Endodermal cell (in vitro differentiated cells): ENCODE results near the gene ACAP3. TPM values are rescaled to one million over a fixed set of nuclear protein-coding genes. Genes with fewer than 3 reads are reported as not detected.

ENCODE experiments used
- DNase-seq: peaks from one replicate; pipeline ENCODE4 v3.0.0-alpha.2; 2017
- H3K27ac ChIP-seq: 2 replicates; pipeline ENCODE4 v1.5.1; 2013; ENCODE audit warnings: mild to moderate bottlenecking, low read depth, low read length, moderate library complexity
- H3K27me3 ChIP-seq: 2 replicates; pipeline ENCODE4 v1.6.1; 2013; ENCODE audit warnings: mild to moderate bottlenecking, low read length, moderate library complexity; ENCODE audit not compliant: insufficient read depth, control insufficient read depth, poor library complexity, severe bottlenecking
- H3K36me3 ChIP-seq: 2 replicates; pipeline ENCODE4 v1.7.0; 2013; ENCODE audit warnings: mild to moderate bottlenecking, low read length, moderate library complexity; ENCODE audit not compliant: control insufficient read depth, insufficient read depth
- H3K4me1 ChIP-seq: one replicate; pipeline ENCODE4 v1.7.0; 2013; ENCODE audit warnings: low read length; ENCODE audit not compliant: control insufficient read depth, insufficient read depth
- H3K4me3 ChIP-seq: 2 replicates; pipeline ENCODE4 v1.5.1; 2013; ENCODE audit warnings: mild to moderate bottlenecking, low read length, moderate library complexity
- H3K9ac ChIP-seq: 2 replicates; pipeline ENCODE4 v1.6.1; 2013; ENCODE audit warnings: mild to moderate bottlenecking, low read length, moderate library complexity; ENCODE audit not compliant: poor library complexity, severe bottlenecking; ENCODE audit errors: extremely low read depth
- H3K9me3 ChIP-seq: 2 replicates; pipeline ENCODE4 v1.6.1; 2013; ENCODE audit warnings: mild to moderate bottlenecking, low read length, moderate library complexity; ENCODE audit not compliant: control insufficient read depth
- H3K27ac Mint-ChIP-seq: 2 replicates; pipeline ENCODE4 v1.8.0; 2020; ENCODE audit warnings: mixed read lengths
- H3K27me3 Mint-ChIP-seq: 2 replicates; pipeline ENCODE4 v1.8.0; 2021; ENCODE audit warnings: mild to moderate bottlenecking, mixed read lengths; ENCODE audit not compliant: insufficient read depth
- H3K36me3 Mint-ChIP-seq: 2 replicates; pipeline ENCODE4 v1.8.0; 2020; ENCODE audit warnings: low read depth, mixed read lengths
- H3K4me1 Mint-ChIP-seq: 2 replicates; pipeline ENCODE4 v1.8.0; 2020; ENCODE audit warnings: mixed read lengths
- H3K4me3 Mint-ChIP-seq: 2 replicates; pipeline ENCODE4 v1.8.0; 2020; ENCODE audit warnings: mild to moderate bottlenecking, moderate library complexity, mixed read lengths
- H3K9me3 Mint-ChIP-seq: 2 replicates; pipeline ENCODE4 v1.8.0; 2020; ENCODE audit warnings: mild to moderate bottlenecking, mixed read lengths
- CTCF ChIP-seq: fragments of 200-600 bp; sonication (generic); conservative IDR thresholded peaks from 2 replicates; pipeline ENCODE4 v1.5.0; 2021; ENCODE audit warnings: antibody characterized with exemption, mild to moderate bottlenecking
- WGBS, 2 experiments: methylation state at CpG; one replicate each; pipeline versions ENCODE4 v1.1.5 to v1.1.7; 2013; ENCODE audit warnings: missing lambda C conversion rate in 2 of 2, mixed read lengths in 1 of 2; ENCODE audit not compliant: insufficient coverage in 1 of 2, insufficient read length in 1 of 2; 5-methylcytosine and 5-hydroxymethylcytosine counted together
- total RNA-seq, 2 donors: library from RNA; stranded (reverse); fragmentation: NEBNext Ultra II Directional in 1 of 2; extraction: Animal tissue kit (Norgen Biotek cat#: 25700) in 1 of 2; gene quantifications; 2 replicates in 1 of 2; 3 replicates in 1 of 2; pipeline ENCODE4 v1.2.1, GENCODE V29; 2021

ACAP3 gene
- total RNA-seq, 2 donors from 2014 or later, result 36.8 to 43.5 TPM

- no peak overlapping the region for H3K27ac Mint-ChIP-seq
- H3K4me1 Mint-ChIP-seq, result no peaks in the 10 kb centered on the region
- H3K4me3 Mint-ChIP-seq, result no peak overlapping the region
- H3K9me3 Mint-ChIP-seq, result no peaks in the 10 kb centered on the region
- H3K36me3 ChIP-seq, result peaks cover 12% of the 10 kb centered on the region
- H3K9me3 ChIP-seq, result no peaks in the 10 kb centered on the region
- no peaks in the 10 kb centered on the region for H3K4me1 ChIP-seq
- no peak overlapping the region for H3K27ac ChIP-seq
- no peaks in the 10 kb centered on the region for H3K27me3 ChIP-seq
- TF ChIP-seq CTCF, result no peak
- DNase-seq, result no peak
- no peak overlapping the region for H3K9ac ChIP-seq
- 95 to 96% methylated on average over 10 to 21 of the region's 21 CpGs for WGBS, 2 experiments
- H3K27me3 Mint-ChIP-seq, result no peaks in the 10 kb centered on the region
- H3K4me3 ChIP-seq, result no peak overlapping the region
- H3K36me3 Mint-ChIP-seq, result peaks cover 18% of the 10 kb centered on the region
Measured at GRCh38 chr1:1335792-1336248, 28.1 kb upstream of the ACAP3 start.

GRCh38 chr1:1335283-1335682, 27.6 kb upstream of the ACAP3 start:
- no peak overlapping the region for H3K27ac Mint-ChIP-seq
- no peak for DNase-seq
- no peaks in the 10 kb centered on the region for H3K27me3 Mint-ChIP-seq
- no peaks in the 10 kb centered on the region for H3K4me1 Mint-ChIP-seq
- Histone ChIP-seq H3K9ac (no peak overlapping the region), H3K27me3 (no peaks in the 10 kb centered on the region), H3K4me3 (no peak overlapping the region), H3K4me1 (no peaks in the 10 kb centered on the region), H3K27ac (no peak overlapping the region), H3K9me3 (no peaks in the 10 kb centered on the region), H3K36me3 (peaks cover 6% of the 10 kb centered on the region)
- WGBS, 2 experiments, result 94 to 99% methylated on average over 10 to 16 of the region's 16 CpGs
- H3K36me3 Mint-ChIP-seq, result peaks cover 12% of the 10 kb centered on the region
- no peak for TF ChIP-seq CTCF
- no peaks in the 10 kb centered on the region for H3K9me3 Mint-ChIP-seq
- no peak overlapping the region for H3K4me3 Mint-ChIP-seq

- no peaks in the 10 kb centered on the region for H3K9me3 Mint-ChIP-seq
- no peaks in the 10 kb centered on the region for H3K27me3 ChIP-seq
- H3K9me3 ChIP-seq, result no peaks in the 10 kb centered on the region
- peaks cover 5% of the 10 kb centered on the region for H3K36me3 ChIP-seq
- DNase-seq, result peak; percentile 94
- H3K27me3 Mint-ChIP-seq, result no peaks in the 10 kb centered on the region
- no peaks in the 10 kb centered on the region for H3K4me1 Mint-ChIP-seq
- no peak overlapping the region for H3K4me3 ChIP-seq
- TF ChIP-seq CTCF, result no peak
- H3K27ac ChIP-seq, result no peak overlapping the region
- H3K4me3 Mint-ChIP-seq, result no peak overlapping the region
- no peak overlapping the region for H3K9ac ChIP-seq
- no peaks in the 10 kb centered on the region for H3K4me1 ChIP-seq
- WGBS, 2 experiments, result 66 to 76% methylated on average over 6 to 11 of the region's 11 CpGs
- H3K36me3 Mint-ChIP-seq, result peaks cover 9% of the 10 kb centered on the region
- no peak overlapping the region for H3K27ac Mint-ChIP-seq
Measured at GRCh38 chr1:1334835-1335234, 27.1 kb upstream of the ACAP3 start.
